GM10266 (cell line): ENCODE measurements around the gene VSIG2.

ENCODE experiments used
- DNase-seq: peaks from one replicate; pipeline ENCODE4 v3.0.0; 2012; ENCODE audit errors: extremely low spot score
- CTCF ChIP-seq: IDR thresholded peaks from 2 replicates; pipeline ENCODE4 v1.5.1; 2012; ENCODE audit warnings: mild to moderate bottlenecking, low read depth; ENCODE audit not compliant: control insufficient read depth, insufficient read depth; ENCODE audit errors: missing control alignments

The VSIG2 gene

DNA sequence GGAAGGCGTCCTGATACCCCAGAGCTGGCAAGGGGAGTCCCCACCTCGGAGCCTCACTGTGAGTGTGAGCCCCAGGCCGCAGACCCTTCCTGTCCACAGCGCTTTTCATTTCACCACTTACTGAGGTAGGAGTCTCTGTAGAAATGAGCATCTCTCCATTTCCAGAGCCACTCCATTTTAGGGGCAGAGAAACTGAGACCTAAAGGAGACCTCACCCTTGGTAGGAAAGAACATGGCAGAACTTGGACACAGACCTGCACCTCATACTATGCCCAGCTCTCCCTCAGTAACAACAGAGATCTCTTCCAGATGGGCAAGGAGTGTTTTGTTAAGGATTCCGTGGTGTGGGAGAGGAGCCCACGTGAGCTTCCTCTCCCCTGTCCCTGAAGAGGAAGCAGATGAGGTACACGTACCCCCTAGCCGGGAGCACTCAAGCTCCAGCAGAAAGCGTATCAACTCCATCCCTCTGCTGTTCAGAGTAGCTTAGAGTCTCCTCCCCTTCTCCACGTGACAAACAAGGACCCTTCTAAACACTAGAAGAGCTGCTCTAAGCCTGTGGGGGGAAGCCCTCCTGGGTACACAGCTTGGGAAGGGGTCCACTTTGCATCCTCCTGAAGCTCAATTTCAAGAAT is 532 bp upstream of the VSIG2 start:
- no peak for DNase-seq
- TF ChIP-seq CTCF: no peak

- no peak for DNase-seq
- TF ChIP-seq CTCF: no peak
Observed at GRCh38 chr11:124751391-124751740, 689 bp downstream of the VSIG2 start.

GRCh38 chr11:124749912-124750311 is 2.1 kb downstream of the VSIG2 start:
- no peak for TF ChIP-seq CTCF
- DNase-seq: no peak

GRCh38 chr11:124748481-124749343 is 3.3 kb downstream of the VSIG2 start:
- TF ChIP-seq CTCF: no peak
- DNase-seq: no peak

GRCh38 chr11:124748100-124748418 is 4.0 kb downstream of the VSIG2 start:
- no peak for DNase-seq
- no peak for TF ChIP-seq CTCF

DNA sequence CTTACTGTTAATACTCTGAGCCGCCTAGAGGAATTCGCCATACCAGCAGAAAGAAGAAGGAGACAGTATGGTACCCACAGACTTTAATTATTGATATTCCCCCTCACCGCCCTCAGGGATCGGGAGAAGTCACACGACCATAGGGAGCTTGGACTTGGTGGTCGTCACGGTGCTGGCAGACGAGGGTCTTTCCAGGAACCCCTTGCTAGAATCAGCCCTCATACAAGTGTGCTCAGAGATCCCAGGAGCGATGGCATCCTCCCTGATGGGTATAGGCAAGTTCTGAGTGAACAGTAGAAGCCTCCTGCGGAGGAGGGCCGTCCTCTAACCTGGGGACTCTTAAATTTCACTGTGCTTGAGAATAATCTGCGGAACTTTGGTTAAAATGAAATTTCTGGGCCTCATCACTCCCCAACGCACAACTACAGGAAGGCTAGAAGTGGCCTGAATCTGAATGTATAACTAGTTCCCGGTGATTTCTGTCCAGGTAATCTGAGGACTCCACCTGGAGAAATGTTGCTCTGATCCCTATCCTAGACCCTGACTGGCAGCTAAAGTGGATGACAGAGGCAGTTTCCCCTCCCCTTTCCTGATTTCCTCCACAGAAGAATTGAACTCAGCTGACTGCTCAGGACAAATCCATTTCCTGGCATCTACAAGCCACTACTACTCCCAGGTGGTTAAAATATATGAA is 4.5 kb downstream of the VSIG2 start:
- no peak for DNase-seq
- TF ChIP-seq CTCF: no peak
